CD4-positive, alpha-beta memory T cell (primary cell): Measurements from ENCODE around the gene SHH. TPM values are rescaled to one million over a fixed set of nuclear protein-coding genes. Genes with fewer than 3 reads are reported as not detected.

Experiments
- CTCF ChIA-PET: fragments of 350-600 bp; sonication (Branson Sonifier 250); formaldehyde crosslinking; loops from one replicate; lab custom pipeline; 2021; ENCODE audit warnings: inconsistent platforms; ENCODE audit not compliant: partially characterized antibody; lab: Charles Lee
- POLR2A ChIA-PET: fragments of 350-600 bp; sonication (Branson Sonifier 250); formaldehyde crosslinking; loops from one replicate; lab custom pipeline; 2021; ENCODE audit not compliant: partially characterized antibody; lab: Charles Lee
- DNase-seq, 5 donors: peaks; one replicate each; pipeline versions ENCODE4 v3.0.0 to v3.0.0-alpha.2; 2020 to 2022; ENCODE audit warnings: mixed read lengths in 1 of 5
- H3K27ac ChIP-seq: one replicate; pipeline ENCODE4 v1.7.0; 2013; ENCODE audit warnings: low read depth, low read length
- H3K27me3 ChIP-seq: 2 replicates; pipeline ENCODE4 v1.7.0; 2013; ENCODE audit warnings: mild to moderate bottlenecking, low read length, moderate library complexity; ENCODE audit not compliant: insufficient read depth
- H3K36me3 ChIP-seq: 2 replicates; pipeline ENCODE4 v1.7.0; 2013; ENCODE audit warnings: mild to moderate bottlenecking, low read length, moderate library complexity; ENCODE audit not compliant: insufficient read depth
- H3K4me1 ChIP-seq: 2 replicates; pipeline ENCODE4 v1.7.0; 2013; ENCODE audit warnings: mild to moderate bottlenecking, low read length, moderate library complexity; ENCODE audit not compliant: insufficient read depth
- H3K4me3 ChIP-seq, 2 donors: one replicate each; pipeline ENCODE4 v1.7.0; 2013; ENCODE audit warnings: low read length in 2 of 2, mild to moderate bottlenecking in 1 of 2
- H3K9me3 ChIP-seq, 2 donors: one replicate each; pipeline ENCODE4 v1.7.0; 2013; ENCODE audit warnings: low read length in 2 of 2, control low read depth in 1 of 2; ENCODE audit not compliant: control insufficient read depth in 1 of 2
- H3K27ac Mint-ChIP-seq, 7 donors: one replicate each; pipeline ENCODE4 v1.8.0; 2020 to 2021; ENCODE audit warnings: mixed read lengths in 7 of 7, mild to moderate bottlenecking in 6 of 7, inconsistent platforms in 3 of 7, moderate library complexity in 3 of 7
- H3K27me3 Mint-ChIP-seq, 2 donors: one replicate each; pipeline ENCODE4 v1.8.0; 2020 to 2021; ENCODE audit warnings: mixed read lengths in 2 of 2
- H3K36me3 Mint-ChIP-seq, 2 donors: one replicate each; pipeline ENCODE4 v1.8.0; 2020 to 2021; ENCODE audit warnings: mixed read lengths in 2 of 2, inconsistent platforms in 1 of 2, mild to moderate bottlenecking in 1 of 2
- H3K4me1 Mint-ChIP-seq, 4 donors: one replicate each; pipeline ENCODE4 v1.8.0; 2020 to 2021; ENCODE audit warnings: mixed read lengths in 4 of 4, mild to moderate bottlenecking in 1 of 4
- H3K4me3 Mint-ChIP-seq, 8 donors: one replicate each; pipeline ENCODE4 v1.8.0; 2020 to 2021; ENCODE audit warnings: mixed read lengths in 8 of 8, mild to moderate bottlenecking in 7 of 8, moderate library complexity in 6 of 8, inconsistent platforms in 3 of 8
- H3K9me3 Mint-ChIP-seq, 8 donors: one replicate each; pipeline ENCODE4 v1.8.0; 2020 to 2021; ENCODE audit warnings: mixed read lengths in 8 of 8, mild to moderate bottlenecking in 5 of 8, inconsistent platforms in 3 of 8, moderate library complexity in 1 of 8
- intact Hi-C: fragments of 100-400 bp; cut with micrococcal nuclease; formaldehyde crosslinking; loops from one replicate; pipeline ENCODE4 v1.15.1; 2023
- polyA plus RNA-seq, 2 donors: library from polyadenylated mRNA; unstranded; fragments of 300-500 nt; fragmentation: Illumina TruSeq; gene quantifications; one replicate each; pipeline ENCODE4 v1.2.3, GENCODE V29; 2021
- total RNA-seq, 2 experiments: library from RNA; stranded (reverse); gene quantifications; one replicate each; pipeline ENCODE4 v1.2.3, GENCODE V29; 2021

The SHH gene
- total and polyA plus RNA-seq, 4 experiments from 2014 or later = 0.03 TPM; not detected in 3

GRCh38 chr7:155778349-155778748 lies 33.9 kb downstream of the SHH start:
- intact Hi-C loops = no loop called here
- H3K36me3 Mint-ChIP-seq = peaks cover 82 to 86% of the 10 kb centered on the region in 2 donors
- Histone ChIP-seq H3K36me3 (peaks cover 60% of the 10 kb centered on the region), H3K9me3 (no peaks in the 10 kb centered on the region), H3K4me3 (no peak overlapping the region), H3K27me3 (no peaks in the 10 kb centered on the region), H3K27ac (no peak overlapping the region), H3K4me1 (no peaks in the 10 kb centered on the region)
- H3K4me1 Mint-ChIP-seq = peaks cover 0 to 3% (median 0%) of the 10 kb centered on the region in 4 donors
- ChIA-PET CTCF (interaction anchor here (0.6 to 2.7 kb wide), 3 partner anchors 11 to 180 kb away, joined by 3 to 15 read pairs (median 3); no protein-coding TSS in a partner anchor), POLR2A (no interaction called here)
- H3K4me3 Mint-ChIP-seq = no peak overlapping the region
- DNase-seq = no peak
- no peak overlapping the region for H3K27ac Mint-ChIP-seq
- no peaks in the 10 kb centered on the region for H3K27me3 Mint-ChIP-seq
- H3K9me3 Mint-ChIP-seq = peaks cover 0 to 4% (median 0%) of the 10 kb centered on the region in 8 donors

DNA sequence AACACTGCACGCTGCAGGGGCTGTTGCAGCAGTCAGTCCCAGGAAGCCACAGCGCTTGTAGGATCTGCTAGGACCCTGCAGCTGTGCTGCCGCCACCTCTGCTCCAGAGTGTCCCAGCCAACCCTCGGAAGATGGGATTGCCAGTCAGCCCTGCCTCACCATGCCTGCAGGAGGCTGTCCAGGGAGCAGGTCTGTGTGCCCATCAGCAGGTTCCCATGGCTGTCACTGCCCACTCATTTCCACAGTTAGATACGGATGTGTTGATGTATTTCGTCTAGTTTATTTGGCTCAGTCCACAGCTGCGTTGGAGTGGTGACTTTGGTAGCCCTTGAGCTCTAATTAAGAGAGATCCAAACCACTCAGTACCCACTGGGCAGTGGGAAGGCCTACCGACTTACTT lies 35.7 kb downstream of the SHH start:
- H3K4me1 ChIP-seq = no peaks in the 10 kb centered on the region
- H3K27ac Mint-ChIP-seq = no peak overlapping the region
- no peak for DNase-seq
- H3K9me3 ChIP-seq = no peaks in the 10 kb centered on the region
- CTCF ChIA-PET = interaction anchor here (1.1 kb wide), 2 partner anchors 8 to 10 kb away, joined by 3 to 4 read pairs; no protein-coding TSS in a partner anchor
- peaks cover 81 to 88% of the 10 kb centered on the region in 2 donors for H3K36me3 Mint-ChIP-seq
- no peaks in the 10 kb centered on the region for H3K27me3 Mint-ChIP-seq
- intact Hi-C loops = no loop called here
- POLR2A ChIA-PET = no interaction called here
- H3K27me3 ChIP-seq = no peaks in the 10 kb centered on the region
- no peak overlapping the region for H3K27ac ChIP-seq
- peaks cover 0 to 4% (median 0%) of the 10 kb centered on the region in 8 donors for H3K9me3 Mint-ChIP-seq
- no peak overlapping the region for H3K4me3 ChIP-seq
- H3K36me3 ChIP-seq = peaks cover 64% of the 10 kb centered on the region
- H3K4me1 Mint-ChIP-seq = peaks cover 0 to 1% (median 0%) of the 10 kb centered on the region in 4 donors
- H3K4me3 Mint-ChIP-seq = no peak overlapping the region

- no peaks in the 10 kb centered on the region for H3K27me3 ChIP-seq
- no peak overlapping the region for H3K4me3 ChIP-seq
- POLR2A ChIA-PET = no interaction called here
- H3K36me3 ChIP-seq = peaks cover 70% of the 10 kb centered on the region
- intact Hi-C loops = no loop called here
- CTCF ChIA-PET = interaction anchor here (1.1 to 11.0 kb wide), 3 partner anchors 9 to 178 kb away, joined by 3 to 214 read pairs (median 4); no protein-coding TSS in a partner anchor
- no peaks in the 10 kb centered on the region for H3K9me3 ChIP-seq
- no peaks in the 10 kb centered on the region for H3K4me1 ChIP-seq
- H3K9me3 Mint-ChIP-seq = peaks cover 0 to 4% (median 0%) of the 10 kb centered on the region in 8 donors
- H3K4me3 Mint-ChIP-seq = no peak overlapping the region
- H3K27ac ChIP-seq = no peak overlapping the region
- DNase-seq = no peak
- H3K4me1 Mint-ChIP-seq = no peaks in the 10 kb centered on the region
- H3K27me3 Mint-ChIP-seq = no peaks in the 10 kb centered on the region
- H3K27ac Mint-ChIP-seq = no peak overlapping the region
- peaks cover 78 to 84% of the 10 kb centered on the region in 2 donors for H3K36me3 Mint-ChIP-seq
These were observed 36.6 kb downstream of the SHH start for GRCh38 chr7:155775691-155776090.

GRCh38 chr7:155774947-155775346 lies 37.3 kb downstream of the SHH start:
- Histone ChIP-seq H3K27me3 (no peaks in the 10 kb centered on the region), H3K9me3 (no peaks in the 10 kb centered on the region), H3K27ac (no peak overlapping the region), H3K36me3 (peaks cover 75% of the 10 kb centered on the region), H3K4me1 (no peaks in the 10 kb centered on the region), H3K4me3 (no peak overlapping the region)
- intact Hi-C loops = no loop called here
- Mint-ChIP-seq H3K4me3 (no peak overlapping the region), H3K4me1 (peaks cover 0 to under 1% (median 0%) of the 10 kb centered on the region in 4 donors), H3K27ac (no peak overlapping the region), H3K36me3 (peaks cover 77 to 84% of the 10 kb centered on the region in 2 donors), H3K27me3 (no peaks in the 10 kb centered on the region), H3K9me3 (peaks cover 0 to 4% (median 0%) of the 10 kb centered on the region in 8 donors)
- CTCF ChIA-PET = interaction anchor here (11.0 kb wide), 1 partner anchor 177 kb away, joined by 214 read pairs; no protein-coding TSS in a partner anchor
- no peak for DNase-seq
- POLR2A ChIA-PET = no interaction called here

- Histone ChIP-seq H3K27me3 (no peaks in the 10 kb centered on the region), H3K9me3 (no peaks in the 10 kb centered on the region), H3K36me3 (peaks cover 82% of the 10 kb centered on the region), H3K4me3 (no peak overlapping the region), H3K27ac (no peak overlapping the region), H3K4me1 (no peaks in the 10 kb centered on the region)
- no peak overlapping the region for H3K4me3 Mint-ChIP-seq
- peaks cover 0 to 3% (median 1%) of the 10 kb centered on the region in 4 donors for H3K4me1 Mint-ChIP-seq
- no peak overlapping the region for H3K27ac Mint-ChIP-seq
- DNase-seq = no peak
- POLR2A ChIA-PET = no interaction called here
- no peaks in the 10 kb centered on the region for H3K27me3 Mint-ChIP-seq
- CTCF ChIA-PET = interaction anchor here (11.0 kb wide), 1 partner anchor 176 kb away, joined by 214 read pairs; no protein-coding TSS in a partner anchor
- H3K36me3 Mint-ChIP-seq = peaks cover 82 to 87% of the 10 kb centered on the region in 2 donors
- intact Hi-C loops = no loop called here
- peaks cover 0 to 3% (median 0%) of the 10 kb centered on the region in 8 donors for H3K9me3 Mint-ChIP-seq
These were observed 38.7 kb downstream of the SHH start for GRCh38 chr7:155773531-155773930.

DNA sequence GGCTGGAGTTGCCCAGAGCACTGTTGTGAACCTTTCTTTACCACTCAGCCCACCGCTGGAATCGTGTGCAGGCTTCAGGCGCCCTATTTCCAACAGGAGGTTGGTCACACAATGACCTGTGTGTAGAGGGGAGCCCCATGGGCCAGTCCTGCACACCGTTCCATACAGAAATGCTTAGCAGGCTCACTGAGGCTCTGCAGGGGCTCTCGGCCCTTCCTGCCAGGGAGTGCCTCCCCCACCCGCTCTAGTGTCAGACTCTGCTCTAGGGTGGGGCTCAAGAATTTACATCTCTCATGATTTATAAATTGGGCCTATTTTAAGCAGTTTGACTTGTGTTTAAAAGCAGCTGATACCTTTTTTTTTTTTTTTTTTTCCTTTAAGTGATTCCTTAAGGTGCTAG lies 42.0 kb downstream of the SHH start:
- H3K36me3 ChIP-seq = peaks cover 72% of the 10 kb centered on the region
- peaks cover 3 to 9% (median 5%) of the 10 kb centered on the region in 4 donors for H3K4me1 Mint-ChIP-seq
- H3K27me3 ChIP-seq = no peaks in the 10 kb centered on the region
- no peak overlapping the region for H3K4me3 ChIP-seq
- POLR2A ChIA-PET = no interaction called here
- no peak overlapping the region for H3K27ac Mint-ChIP-seq
- intact Hi-C loops = no loop called here
- no peak overlapping the region for H3K27ac ChIP-seq
- no peak overlapping the region for H3K4me3 Mint-ChIP-seq
- peaks cover 66 to 81% of the 10 kb centered on the region in 2 donors for H3K36me3 Mint-ChIP-seq
- no peaks in the 10 kb centered on the region for H3K27me3 Mint-ChIP-seq
- no peaks in the 10 kb centered on the region for H3K9me3 ChIP-seq
- no peak for DNase-seq
- H3K9me3 Mint-ChIP-seq = no peaks in the 10 kb centered on the region
- CTCF ChIA-PET = interaction anchor here (1.1 to 11.0 kb wide), 4 partner anchors 25 to 843 kb away, joined by 3 to 214 read pairs (median 3); no protein-coding TSS in a partner anchor
- peaks cover 2% of the 10 kb centered on the region for H3K4me1 ChIP-seq

- H3K27ac Mint-ChIP-seq = no peak overlapping the region
- Histone ChIP-seq H3K4me1 (peaks cover 7% of the 10 kb centered on the region), H3K27me3 (no peaks in the 10 kb centered on the region), H3K36me3 (peaks cover 70% of the 10 kb centered on the region), H3K4me3 (no peak overlapping the region), H3K27ac (no peak overlapping the region), H3K9me3 (no peaks in the 10 kb centered on the region)
- H3K36me3 Mint-ChIP-seq = peaks cover 61 to 78% of the 10 kb centered on the region in 2 donors
- H3K27me3 Mint-ChIP-seq = no peaks in the 10 kb centered on the region
- ChIA-PET CTCF (interaction anchor here (1.1 to 11.0 kb wide), 2 partner anchors 24 to 172 kb away, joined by 3 to 214 read pairs; no protein-coding TSS in a partner anchor), POLR2A (no interaction called here)
- no peaks in the 10 kb centered on the region for H3K9me3 Mint-ChIP-seq
- no peak for DNase-seq
- peaks cover 6 to 14% (median 9%) of the 10 kb centered on the region in 4 donors for H3K4me1 Mint-ChIP-seq
- intact Hi-C loops = no loop called here
- H3K4me3 Mint-ChIP-seq = no peak overlapping the region
These were observed 42.6 kb downstream of the SHH start for GRCh38 chr7:155769701-155770100.
